Panc1 (cell line): Measurements from ENCODE around the gene GLI3. TPM values are rescaled to one million over a fixed set of nuclear protein-coding genes. Genes with fewer than 3 reads are reported as not detected.

Experiments used
- ATAC-seq: fragments of 200-7000 bp; cut with Tn5 transposase; 2 replicates; pipeline ENCODE4 v1.9.1; 2020; ENCODE audit warnings: mild to moderate bottlenecking, moderate library complexity
- BruUV-seq: library from RNA; stranded (reverse); fragments of 400-500 nt; replicated peaks from 2 replicates; lab custom pipeline; 2021; lab: Mats Ljungman, UMichigan
- CTCF ChIA-PET: fragments of 300-600 bp; sonication (Branson Sonifier 250); formaldehyde crosslinking; loops from one replicate; lab custom pipeline; 2022; ENCODE audit warnings: antibody characterized with exemption; lab: Charles Lee
- POLR2A ChIA-PET: fragments of 300-600 bp; sonication (Branson Sonifier 250); formaldehyde crosslinking; loops from one replicate; lab custom pipeline; 2022; ENCODE audit warnings: antibody characterized with exemption; lab: Charles Lee
- DNase-seq: peaks from one replicate; pipeline ENCODE4 v3.0.0-alpha.2; 2010; ENCODE audit warnings: low read depth, low spot score
- H3K27ac ChIP-seq: 2 replicates; pipeline ENCODE4 v1.5.1; 2011; ENCODE audit warnings: mild to moderate bottlenecking, low read length, inconsistent platforms
- H3K27me3 ChIP-seq: fragments of 200-500 bp; sonication (Bioruptor generic); 2 replicates; pipeline ENCODE4 v1.6.0; 2014; ENCODE audit warnings: low read length, inconsistent platforms; ENCODE audit not compliant: control insufficient read depth, insufficient read depth
- H3K36me3 ChIP-seq: fragments of 200-500 bp; sonication (Bioruptor generic); 2 replicates; pipeline ENCODE4 v1.5.1; 2014; ENCODE audit warnings: inconsistent platforms, mild to moderate bottlenecking, low read length, moderate library complexity; ENCODE audit not compliant: control insufficient read depth, insufficient read depth
- H3K4me1 ChIP-seq: 2 replicates; pipeline ENCODE4 v1.5.1; 2011; ENCODE audit warnings: inconsistent platforms, mild to moderate bottlenecking, low read length, moderate library complexity; ENCODE audit not compliant: control insufficient read depth, insufficient read depth
- H3K4me3 ChIP-seq, 2 experiments: 2 replicates each; pipeline ENCODE4 v1.5.1; 2011 to 2012; ENCODE audit warnings: low read depth in 2 of 2, low read length in 2 of 2, mild to moderate bottlenecking in 2 of 2, inconsistent platforms in 1 of 2, moderate library complexity in 1 of 2
- H3K9me3 ChIP-seq: fragments of 200-500 bp; sonication (Bioruptor generic); 2 replicates; pipeline ENCODE4 v1.5.1; 2014; ENCODE audit warnings: low read depth, mild to moderate bottlenecking, inconsistent platforms, low read length, moderate library complexity; ENCODE audit not compliant: control insufficient read depth, insufficient read depth
- POLR2AphosphoS5 ChIP-seq: IDR thresholded peaks from 2 replicates; pipeline ENCODE4 v1.6.1; 2012; ENCODE audit warnings: mild to moderate bottlenecking, low read depth, low read length, moderate library complexity
- REST ChIP-seq, 2 experiments: IDR thresholded peaks; 2 replicates each; pipeline ENCODE4 v1.6.1; 2011 to 2012; ENCODE audit warnings: low read depth in 2 of 2, control low read depth in 1 of 2, low read length in 1 of 2, mild to moderate bottlenecking in 1 of 2, moderate library complexity in 1 of 2; ENCODE audit not compliant: insufficient read depth in 1 of 2
- SIN3A ChIP-seq: IDR thresholded peaks from 2 replicates; pipeline ENCODE4 v1.6.1; 2012; ENCODE audit warnings: low read depth, mild to moderate bottlenecking, low read length, moderate library complexity, borderline replicate concordance; ENCODE audit not compliant: insufficient read depth
- TCF7L2 ChIP-seq: IDR thresholded peaks from 2 replicates; pipeline ENCODE4 v1.6.1; 2011; ENCODE audit warnings: mild to moderate bottlenecking, low read depth, low read length, inconsistent platforms
- in situ Hi-C: cut with HindIII; loops from 2 replicates; pipeline ENCODE4 v1.10.0; 2016; ENCODE audit warnings: low sequenced_read_pairs, low pct_unique_long_range_greater_than_20kb
- intact Hi-C: fragments of 100-400 bp; cut with micrococcal nuclease; formaldehyde crosslinking; loops from one replicate; pipeline ENCODE4 v1.10.0; 2022; ENCODE audit not compliant: unreplicated experiment
- total RNA-seq: library from RNA; stranded (reverse); gene quantifications from one replicate; pipeline ENCODE4 v1.2.1, GENCODE V29; 2021; ENCODE audit not compliant: unreplicated experiment
- TF ChIP-seq, protein P1 (sequence below): fragments of 450-650 bp; IDR thresholded peaks from 2 replicates; pipeline ENCODE4 v1.5.1; 2017; ENCODE audit warnings: mild to moderate bottlenecking

GLI3 gene
- total RNA-seq, 1 experiment from 2014 or later: 3.7 TPM

- no peak overlapping the region for H3K4me3 ChIP-seq
- no TSS peak for BruUV-seq
- H3K36me3 ChIP-seq: no peaks in the 10 kb centered on the region
- TF ChIP-seq POLR2AphosphoS5: no peak
- TF ChIP-seq, protein P1, sequence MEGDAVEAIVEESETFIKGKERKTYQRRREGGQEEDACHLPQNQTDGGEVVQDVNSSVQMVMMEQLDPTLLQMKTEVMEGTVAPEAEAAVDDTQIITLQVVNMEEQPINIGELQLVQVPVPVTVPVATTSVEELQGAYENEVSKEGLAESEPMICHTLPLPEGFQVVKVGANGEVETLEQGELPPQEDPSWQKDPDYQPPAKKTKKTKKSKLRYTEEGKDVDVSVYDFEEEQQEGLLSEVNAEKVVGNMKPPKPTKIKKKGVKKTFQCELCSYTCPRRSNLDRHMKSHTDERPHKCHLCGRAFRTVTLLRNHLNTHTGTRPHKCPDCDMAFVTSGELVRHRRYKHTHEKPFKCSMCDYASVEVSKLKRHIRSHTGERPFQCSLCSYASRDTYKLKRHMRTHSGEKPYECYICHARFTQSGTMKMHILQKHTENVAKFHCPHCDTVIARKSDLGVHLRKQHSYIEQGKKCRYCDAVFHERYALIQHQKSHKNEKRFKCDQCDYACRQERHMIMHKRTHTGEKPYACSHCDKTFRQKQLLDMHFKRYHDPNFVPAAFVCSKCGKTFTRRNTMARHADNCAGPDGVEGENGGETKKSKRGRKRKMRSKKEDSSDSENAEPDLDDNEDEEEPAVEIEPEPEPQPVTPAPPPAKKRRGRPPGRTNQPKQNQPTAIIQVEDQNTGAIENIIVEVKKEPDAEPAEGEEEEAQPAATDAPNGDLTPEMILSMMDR: no peak
- no peak for TF ChIP-seq TCF7L2
- TF ChIP-seq SIN3A: no peak
- no peak for DNase-seq
- in situ Hi-C loops (no loop called here), intact Hi-C loops (no loop called here)
- POLR2A ChIA-PET: no interaction called here
- CTCF ChIA-PET: interaction anchor here (0.6 kb wide), 1 partner anchor 895 kb away, joined by 3 read pairs; no protein-coding TSS in a partner anchor
- ATAC-seq: no peak
- no peak overlapping the region for H3K27ac ChIP-seq
- H3K27me3 ChIP-seq: no peaks in the 10 kb centered on the region
- H3K9me3 ChIP-seq: no peaks in the 10 kb centered on the region
- H3K4me1 ChIP-seq: peaks cover 10% of the 10 kb centered on the region
Measured at GRCh38 chr7:41948503-41948902, 288.5 kb downstream of the GLI3 start.

- intact Hi-C loops (loop anchor here (2.0 kb wide), 1 partner anchor 934 kb away; no protein-coding TSS in a partner anchor), in situ Hi-C loops (no loop called here)
- POLR2A ChIA-PET: interaction anchor here (0.5 to 1.1 kb wide), 2 partner anchors 900 to 944 kb away, joined by 3 to 4 read pairs; no protein-coding TSS in a partner anchor
Measured at GRCh38 chr7:41943094-41943577, 293.9 kb downstream of the GLI3 start.

GRCh38 chr7:41942468-41943093 is 294.4 kb downstream of the GLI3 start:
- no peak for TF ChIP-seq SIN3A
- TF ChIP-seq POLR2AphosphoS5: no peak
- no peak for TF ChIP-seq TCF7L2
- TF ChIP-seq, protein P1: no peak
- TF ChIP-seq REST (IDR thresholded peaks at IDR 0.05; ENCODE audit: insufficient read depth in 1 of 2, low read depth in 2 of 2, low read length in 1 of 2): no peak
- ChIA-PET POLR2A (interaction anchor here (1.1 kb wide), 1 partner anchor 901 kb away, joined by 4 read pairs; no protein-coding TSS in a partner anchor), CTCF (interaction anchor here (0.8 to 1.7 kb wide), 4 partner anchors 13 to 988 kb away, joined by 3 to 15 read pairs (median 10); no protein-coding TSS in a partner anchor)
- no peak for DNase-seq
- Histone ChIP-seq H3K9me3 (no peaks in the 10 kb centered on the region), H3K36me3 (no peaks in the 10 kb centered on the region), H3K27ac (no peak overlapping the region), H3K4me1 (peaks cover 3% of the 10 kb centered on the region; the same call in 1 of the 2 replicates), H3K4me3 (peak overlapping the region; percentile 4 to 13; a peak in 3 of 4 replicates), H3K27me3 (0 out of 2 replicates have a peak, but pooled peaks cover 3% of the 10 kb centered on the region)
- in situ Hi-C loops: no loop called here
- peak; percentile 49 for ATAC-seq
- BruUV-seq: no TSS peak
- intact Hi-C loops: loop anchor here (1.0 to 2.0 kb wide), 2 partner anchors 749 to 934 kb away; no protein-coding TSS in a partner anchor

More at GRCh38 chr7:41943094-41943577, 293.9 kb downstream of the GLI3 start:
- no peak overlapping the region for H3K27ac ChIP-seq
- H3K36me3 ChIP-seq: no peaks in the 10 kb centered on the region
- TF ChIP-seq, protein P1: peak; percentile 99
- no peak for TF ChIP-seq SIN3A
- ATAC-seq: peak; percentile 91
- CTCF ChIA-PET: interaction anchor here (0.6 to 1.7 kb wide), 9 partner anchors 12 to 987 kb away, joined by 3 to 15 read pairs (median 3); no protein-coding TSS in a partner anchor
- peaks cover 3% of the 10 kb centered on the region; the same call in 1 of the 2 replicates for H3K4me1 ChIP-seq
- no peaks in the 10 kb centered on the region for H3K9me3 ChIP-seq
- H3K27me3 ChIP-seq: 0 out of 2 replicates have a peak, but pooled peaks cover 3% of the 10 kb centered on the region
- DNase-seq: peak; percentile 54
- BruUV-seq: no TSS peak
- H3K4me3 ChIP-seq: peak overlapping the region; percentile 4 to 13; a peak in 3 of 4 replicates
